Activated naive CD4-positive, alpha-beta T cell treated with anti-CD3 and anti-CD28 coated beads, Interleukin-2, amount 10 ng/mL, durations not matched to agents 5 hours and 36 hours (primary cell): Measurements from ENCODE around the gene PACS2. TPM values are rescaled to one million over a fixed set of nuclear protein-coding genes. Genes with fewer than 3 reads are reported as not detected.

Experiments used
- total RNA-seq, 2 experiments: library from RNA; stranded (reverse); gene quantifications; one replicate each; pipeline ENCODE4 v1.2.3, GENCODE V29; 2021

PACS2 gene
- total RNA-seq: 10 to 100 TPM; 44.1 to 47.4 TPM

DNA sequence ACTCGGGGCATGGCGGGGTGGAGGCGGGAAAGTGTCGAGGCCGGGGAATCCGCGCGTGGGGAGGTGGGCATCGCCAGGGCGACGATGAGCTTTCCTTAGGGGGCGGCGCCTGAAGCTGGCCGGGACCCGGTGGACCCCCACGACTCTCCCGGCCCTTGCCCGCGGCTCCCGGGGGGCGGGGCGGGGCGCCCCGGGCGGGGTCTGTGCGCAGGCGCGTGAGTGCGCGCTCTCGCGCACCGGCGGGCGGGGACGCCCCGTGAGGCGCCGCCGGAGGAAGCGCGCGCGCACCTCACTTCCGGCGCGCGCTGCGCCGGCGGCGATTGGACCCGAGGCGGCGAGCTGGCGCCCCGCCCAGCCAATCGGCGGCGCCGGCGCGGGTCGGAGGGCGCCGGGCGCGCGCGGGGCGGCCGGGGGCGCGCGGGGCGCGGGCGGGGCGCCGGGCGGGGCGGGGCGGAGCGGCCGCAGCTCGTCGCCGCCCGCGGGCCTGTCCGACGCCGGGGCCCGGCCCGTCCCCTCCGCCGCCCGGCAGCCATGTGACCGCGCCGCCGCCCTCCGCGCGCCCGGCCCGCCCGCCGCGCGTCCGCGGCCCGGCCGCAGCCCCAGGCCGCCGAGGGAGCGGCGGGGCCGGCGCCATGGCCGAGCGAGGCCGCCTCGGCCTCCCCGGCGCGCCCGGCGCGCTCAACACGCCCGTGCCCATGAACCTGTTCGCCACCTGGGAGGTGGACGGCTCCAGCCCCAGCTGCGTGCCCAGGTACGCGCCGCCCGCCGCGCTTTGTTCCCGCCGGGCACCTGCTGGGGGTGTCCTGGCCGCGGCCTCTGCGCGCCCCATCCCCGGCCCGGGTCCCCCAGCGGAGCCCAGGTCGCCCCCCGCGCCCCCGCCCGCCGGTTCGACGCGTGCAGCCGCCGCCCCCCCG, at the start of gene PACS2:
TSS of gene PACS2 (plus strand) at position 462 of the 914 bp plus-strand sequence. CDS start at position 633, 171 bp downstream.

DNA sequence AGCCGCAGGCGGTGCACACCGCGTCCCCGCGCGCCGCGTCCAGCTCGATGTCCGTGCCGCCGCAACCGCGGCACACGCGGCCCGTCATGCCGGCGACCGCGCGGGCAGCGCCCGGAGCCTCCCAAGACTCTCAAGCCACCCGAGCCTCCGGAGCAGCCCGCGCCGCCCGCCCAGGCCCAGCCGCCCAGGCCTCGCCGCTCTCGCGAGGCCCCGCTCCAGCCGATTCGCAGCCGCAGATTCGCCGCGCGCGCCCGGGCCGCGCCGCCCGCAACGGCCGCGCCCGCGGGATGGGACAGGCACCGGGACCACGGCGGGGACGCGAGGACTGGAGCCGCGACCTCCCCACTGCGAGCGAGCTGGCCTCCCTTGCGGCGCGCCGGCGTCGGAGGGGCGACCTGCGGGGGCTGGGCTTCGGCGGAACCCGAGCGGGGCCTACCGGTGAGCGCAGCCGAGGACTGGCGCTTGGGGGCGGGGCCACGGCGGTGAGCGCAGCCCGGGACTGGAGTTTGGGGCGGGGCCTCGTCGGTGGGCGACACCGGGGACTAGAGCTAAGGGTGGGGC, 13.9 kb upstream of the PACS2 start, which contains the start of gene BRF1:
TSS of gene BRF1 (minus strand) at position 460 of the 561 bp plus-strand sequence. CDS start at position 88, 372 bp downstream.

GRCh38 chr14:105398044-105398725, 83.6 kb downstream of the PACS2 start, which contains the start of gene TEX22:
Gene TEX22, plus strand, starts transcription at chr14:105398538. Its CDS starts 803 bp downstream, at chr14:105399341.

DNA sequence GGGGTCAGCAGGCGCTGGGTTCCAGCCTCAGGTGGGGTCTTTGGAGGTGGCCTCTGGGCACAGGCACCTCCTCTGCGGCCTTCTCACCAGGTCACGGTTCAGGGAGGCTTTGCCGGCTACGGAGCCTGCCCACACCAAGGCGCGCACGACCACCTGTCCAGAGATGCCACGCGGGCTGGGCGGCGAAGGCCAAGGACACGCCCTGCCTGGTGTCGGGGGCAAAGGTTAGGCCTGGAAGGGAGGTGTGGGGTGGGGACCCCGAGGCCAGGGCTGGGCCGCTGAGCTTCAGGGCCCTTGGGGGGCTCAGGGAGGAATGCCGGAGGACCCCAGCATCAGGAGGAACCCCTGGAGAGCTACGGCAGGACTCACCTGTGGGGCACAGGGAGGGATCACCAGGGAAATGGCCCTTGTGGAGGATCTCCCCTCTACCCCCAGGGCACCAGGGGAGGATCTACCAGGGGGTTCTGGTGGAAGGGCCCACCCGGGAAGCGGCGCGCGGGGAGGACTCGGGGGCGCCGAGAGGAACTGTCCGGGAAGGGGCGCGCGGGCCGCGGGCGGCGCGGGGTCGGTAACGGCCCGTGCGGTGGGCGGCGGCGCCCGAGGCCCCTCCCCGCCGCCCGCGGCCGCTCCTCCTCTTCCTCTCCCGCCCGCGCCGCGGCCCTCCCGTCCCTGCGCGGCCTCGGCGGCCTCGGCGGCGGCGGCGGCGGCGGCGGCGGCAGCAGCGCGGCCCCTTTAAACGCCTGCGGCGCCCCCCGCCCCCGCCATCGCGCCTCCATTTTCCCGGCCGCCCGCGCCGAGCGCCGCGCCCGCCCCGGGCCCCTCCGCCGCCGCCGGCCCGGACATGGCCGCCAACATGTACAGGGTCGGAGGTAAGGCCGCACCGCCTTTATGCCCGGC, 104.9 kb downstream of the PACS2 start, which contains the start of gene MTA1:
TSS of gene MTA1 (plus strand) at position 633 of the 897 bp plus-strand sequence. CDS start at position 842, 209 bp downstream.

Other genes starting within 250 kb of the PACS2 start
- gene GPR132, start 249.3 kb upstream of the PACS2 start, total RNA-seq: 10 to 100 TPM; 45.0 to 46.9 TPM
- gene JAG2, start 146.0 kb upstream of the PACS2 start, total RNA-seq: 1 to 10 TPM; 6.2 to 6.9 TPM
- 10 to 100 TPM; 39.1 to 42.4 TPM for gene NUDT14, start 133.4 kb upstream of the PACS2 start, total RNA-seq
- gene BTBD6, start 66.2 kb upstream of the PACS2 start, total RNA-seq: 10 to 100 TPM; 43.6 to 44.5 TPM
- gene BRF1, start 13.7 kb upstream of the PACS2 start, total RNA-seq: 10 to 100 TPM; 40.5 to 42.2 TPM
- 1 to 10 TPM; 2.3 to 5.8 TPM for gene TEX22, start 83.8 kb downstream of the PACS2 start, total RNA-seq
- gene MTA1, start 105.1 kb downstream of the PACS2 start, total RNA-seq: 100 to 1,000 TPM; 114 to 115 TPM
- gene CRIP2, start 160.1 kb downstream of the PACS2 start, total RNA-seq: not detected
- 100 to 1,000 TPM; 486 to 508 TPM for gene CRIP1, start 172.1 kb downstream of the PACS2 start, total RNA-seq
- gene TEDC1, start 176.5 kb downstream of the PACS2 start, total RNA-seq: 10 to 100 TPM; 34.0 to 34.2 TPM
- gene TMEM121, start 211.8 kb downstream of the PACS2 start, total RNA-seq: 1 to 10 TPM; 6.2 to 7.0 TPM